Measurements from ENCODE around the gene LTB4R2. TPM values are rescaled to one million over a fixed set of nuclear protein-coding genes. Genes with fewer than 3 reads are reported as not detected.

Gene LTB4R2
- total RNA-seq, 2 experiments from 2014 or later: 15.7 to 37.6 TPM

- peaks cover 11% of the 10 kb centered on the region; the same call in 1 of the 2 replicates for H4K20me1 ChIP-seq (ENCODE audit: insufficient read depth, low read length)
- peaks cover 30% of the 10 kb centered on the region for H3K4me1 ChIP-seq (ENCODE audit: insufficient read depth, low read length, poor library complexity, severe bottlenecking)
- no peak overlapping the region for H3K4me3 ChIP-seq (ENCODE audit: low read depth, low read length, poor library complexity, severe bottlenecking)
- BruUV-seq (replicated peaks): no TSS peak
- H3K79me2 ChIP-seq (ENCODE audit: insufficient read depth, low read depth, low read length): peaks cover 18% of the 10 kb centered on the region
- H3K36me3 ChIP-seq (ENCODE audit: insufficient read depth, low read length): peaks cover 26% of the 10 kb centered on the region; the same call in 1 of the 2 replicates
- H3K27ac ChIP-seq (ENCODE audit: low read depth, low read length, poor library complexity, severe bottlenecking): no peak overlapping the region
- ChIA-PET CTCF (ENCODE audit: unreplicated experiment) (interaction anchor here (0.6 to 1.9 kb wide), 4 partner anchors 14 to 135 kb away, joined by 3 to 6 read pairs (median 4); partner anchors contain the start of gene TINF2), POLR2A (interaction anchor here (0.6 to 4.0 kb wide), 4 partner anchors 25 to 726 kb away, joined by 3 to 25 read pairs (median 10); partner anchors contain the start of genes RABGGTA and TINF2)
- DNase-seq (ENCODE audit: low spot score): peak; percentile 76
- H3K9me3 ChIP-seq (ENCODE audit: low read length): no peaks in the 10 kb centered on the region
- intact Hi-C loops (cut with micrococcal nuclease; ENCODE audit: unreplicated experiment): loop anchor here (1.0 to 5.0 kb wide), 2 partner anchors 53 to 284 kb away; no protein-coding TSS in a partner anchor
- H3K9me2 ChIP-seq (ENCODE audit: insufficient read depth, low read length): no peaks in the 10 kb centered on the region
- no peak overlapping the region for H2AFZ ChIP-seq (ENCODE audit: low read length)
- TF ChIP-seq EZH2phosphoT487 (IDR thresholded peaks at IDR 0.05; ENCODE audit: borderline replicate concordance, low read depth, low read length): no peak
- TF ChIP-seq CTCF (conservative IDR thresholded peaks at IDR 0.05; ENCODE audit: low read length): peak; percentile 91
- no peak overlapping the region for H3K4me2 ChIP-seq (ENCODE audit: low read length)
Measured at GRCh38 chr14:24296341-24297157, 13.4 kb upstream of the LTB4R2 start.

GRCh38 chr14:24297190-24297964 is 12.6 kb upstream of the LTB4R2 start:
- Histone ChIP-seq H4K20me1 (ENCODE audit: insufficient read depth, low read length) (peaks cover 11% of the 10 kb centered on the region; the same call in 1 of the 2 replicates), H3K79me2 (ENCODE audit: insufficient read depth, low read depth, low read length) (peaks cover 23% of the 10 kb centered on the region), H3K9me2 (ENCODE audit: insufficient read depth, low read length) (no peaks in the 10 kb centered on the region), H3K36me3 (ENCODE audit: insufficient read depth, low read length) (peaks cover 31% of the 10 kb centered on the region), H2AFZ (ENCODE audit: low read length) (no peak overlapping the region), H3K27ac (ENCODE audit: low read depth, low read length, poor library complexity, severe bottlenecking) (peak overlapping the region; percentile 12), H3K4me1 (ENCODE audit: insufficient read depth, low read length, poor library complexity, severe bottlenecking) (peaks cover 30% of the 10 kb centered on the region), H3K4me2 (ENCODE audit: low read length) (peak overlapping the region; percentile 5; the same call in 1 of the 2 replicates), H3K4me3 (ENCODE audit: low read depth, low read length, poor library complexity, severe bottlenecking) (no peak overlapping the region), H3K9me3 (ENCODE audit: low read length) (no peaks in the 10 kb centered on the region)
- POLR2A ChIA-PET: interaction anchor here (0.6 to 4.0 kb wide), 8 partner anchors 23 to 790 kb away, joined by 3 to 25 read pairs (median 4); partner anchors contain the start of genes CHMP4A, RABGGTA and TINF2
- BruUV-seq (replicated peaks): no TSS peak
- TF ChIP-seq EZH2phosphoT487 (IDR thresholded peaks at IDR 0.05; ENCODE audit: borderline replicate concordance, low read depth, low read length) (no peak), CTCF (conservative IDR thresholded peaks at IDR 0.05; ENCODE audit: low read length) (peak; percentile 51)
- intact Hi-C loops (cut with micrococcal nuclease; ENCODE audit: unreplicated experiment): loop anchor here (1.0 to 5.0 kb wide), 2 partner anchors 54 to 285 kb away; no protein-coding TSS in a partner anchor
- CTCF ChIA-PET (ENCODE audit: unreplicated experiment): interaction anchor here (0.5 to 1.9 kb wide), 5 partner anchors 13 to 134 kb away, joined by 3 to 6 read pairs (median 4); partner anchors contain the start of gene TINF2
- peak; percentile 24 for DNase-seq (ENCODE audit: low spot score)

Data from OCI-LY7 (cell line).